ENCODE data around the gene SOWAHA. TPM values are rescaled to one million over a fixed set of nuclear protein-coding genes. Genes with fewer than 3 reads are reported as not detected.

Gene SOWAHA
- total RNA-seq, 1 experiment from 2014 or later, result 0.04 TPM

Other genes with a start within 250 kb of the SOWAHA start
- gene IL13, start 155.1 kb upstream of the SOWAHA start, total RNA-seq (2014; rRNA removed), result not detected in 2 replicates
- gene IL4, start 139.3 kb upstream of the SOWAHA start, total RNA-seq (2014; rRNA removed), result not detected in 2 replicates
- gene KIF3A, start 75.8 kb upstream of the SOWAHA start, total RNA-seq (2014; rRNA removed), result 5.7 and 9.5 TPM in 2 replicates
- gene CCNI2, start 65.9 kb upstream of the SOWAHA start, total RNA-seq (2014; rRNA removed), result not detected in 2 replicates
- 21.9 and 29.4 TPM in 2 replicates for gene SEPTIN8, start 36.1 kb upstream of the SOWAHA start, total RNA-seq (2014; rRNA removed)
- gene SHROOM1, start 17.3 kb downstream of the SOWAHA start, total RNA-seq (2014; rRNA removed), result 13.6 and 15.7 TPM in 2 replicates
- gene GDF9, start 53.2 kb downstream of the SOWAHA start, total RNA-seq (2014; rRNA removed), result not detected in 2 replicates
- 190 and 198 TPM in 2 replicates for gene UQCRQ, start 53.3 kb downstream of the SOWAHA start, total RNA-seq (2014; rRNA removed)
- gene LEAP2, start 60.4 kb downstream of the SOWAHA start, total RNA-seq (2014; rRNA removed), result 0.36 TPM in 1 of 2 replicates, not detected in the other
- 20.7 and 23.5 TPM in 2 replicates for gene AFF4, start 150.3 kb downstream of the SOWAHA start, total RNA-seq (2014; rRNA removed)
- 3.7 and 6.1 TPM in 2 replicates for gene ZCCHC10, start 213.2 kb downstream of the SOWAHA start, total RNA-seq (2014; rRNA removed)
- gene HSPA4, start 238.7 kb downstream of the SOWAHA start, total RNA-seq (2014; rRNA removed), result 70.6 and 82.9 TPM in 2 replicates

Data from PC-3 (cell line).